Thoracic aorta (tissue), 2 donors: ENCODE measurements around the gene ATP6AP2. TPM values are rescaled to one million over a fixed set of nuclear protein-coding genes. Genes with fewer than 3 reads are reported as not detected.

Experiments used
- ATAC-seq: fragments of 150-250 bp; one replicate; pipeline ENCODE4 v1.8.0; 2017; ENCODE audit warnings: low read depth; ENCODE audit not compliant: insufficient number of reproducible peaks, low FRiP score
- DNase-seq: peaks from one replicate; pipeline ENCODE4 v3.0.0-alpha.2; 2020; ENCODE audit warnings: low spot score
- H3K27ac ChIP-seq, 2 donors: fragments of 200-600 bp; sonication (generic); 1 replicate in 1 of 2; 2 replicates in 1 of 2; pipeline ENCODE4 v1.5.1; 2016; ENCODE audit warnings: mild to moderate bottlenecking in 2 of 2, moderate library complexity in 2 of 2
- H3K27me3 ChIP-seq: fragments of 200-600 bp; sonication (generic); replicated peaks from 2 replicates; pipeline ENCODE4 v1.6.0; 2016; ENCODE audit warnings: mild to moderate bottlenecking; ENCODE audit not compliant: insufficient read depth
- H3K36me3 ChIP-seq: fragments of 200-600 bp; sonication (generic); one replicate; pipeline ENCODE4 v1.5.1; 2016
- H3K4me1 ChIP-seq, 2 donors: fragments of 200-600 bp; sonication (generic); 1 replicate in 1 of 2; 2 replicates in 1 of 2; pipeline versions ENCODE4 v1.5.1 to v1.6.0; 2016; ENCODE audit warnings: low read depth in 2 of 2, mild to moderate bottlenecking in 1 of 2; ENCODE audit not compliant: control insufficient read depth in 1 of 2
- H3K4me3 ChIP-seq: fragments of 200-600 bp; sonication (generic); 2 replicates; pipeline ENCODE4 v1.5.1; 2016; ENCODE audit warnings: mild to moderate bottlenecking
- H3K9me3 ChIP-seq: fragments of 200-600 bp; sonication (generic); 2 replicates; pipeline ENCODE4 v1.5.1; 2016
- CTCF ChIP-seq: fragments of 200-600 bp; sonication (generic); IDR thresholded peaks from one replicate; pipeline ENCODE4 v1.5.1; 2019; ENCODE audit warnings: antibody characterized with exemption
- total RNA-seq, 2 donors: library from RNA; depleted of rRNA; stranded (reverse); fragments of >200 nt; gene quantifications; one replicate each; pipeline versions ENCODE4 v1.1.0 to v1.2.3, GENCODE V29; 2016

The ATP6AP2 gene, protein sequence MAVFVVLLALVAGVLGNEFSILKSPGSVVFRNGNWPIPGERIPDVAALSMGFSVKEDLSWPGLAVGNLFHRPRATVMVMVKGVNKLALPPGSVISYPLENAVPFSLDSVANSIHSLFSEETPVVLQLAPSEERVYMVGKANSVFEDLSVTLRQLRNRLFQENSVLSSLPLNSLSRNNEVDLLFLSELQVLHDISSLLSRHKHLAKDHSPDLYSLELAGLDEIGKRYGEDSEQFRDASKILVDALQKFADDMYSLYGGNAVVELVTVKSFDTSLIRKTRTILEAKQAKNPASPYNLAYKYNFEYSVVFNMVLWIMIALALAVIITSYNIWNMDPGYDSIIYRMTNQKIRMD
- total RNA-seq: 100 to 1,000 TPM; 126 to 176 TPM

DNA sequence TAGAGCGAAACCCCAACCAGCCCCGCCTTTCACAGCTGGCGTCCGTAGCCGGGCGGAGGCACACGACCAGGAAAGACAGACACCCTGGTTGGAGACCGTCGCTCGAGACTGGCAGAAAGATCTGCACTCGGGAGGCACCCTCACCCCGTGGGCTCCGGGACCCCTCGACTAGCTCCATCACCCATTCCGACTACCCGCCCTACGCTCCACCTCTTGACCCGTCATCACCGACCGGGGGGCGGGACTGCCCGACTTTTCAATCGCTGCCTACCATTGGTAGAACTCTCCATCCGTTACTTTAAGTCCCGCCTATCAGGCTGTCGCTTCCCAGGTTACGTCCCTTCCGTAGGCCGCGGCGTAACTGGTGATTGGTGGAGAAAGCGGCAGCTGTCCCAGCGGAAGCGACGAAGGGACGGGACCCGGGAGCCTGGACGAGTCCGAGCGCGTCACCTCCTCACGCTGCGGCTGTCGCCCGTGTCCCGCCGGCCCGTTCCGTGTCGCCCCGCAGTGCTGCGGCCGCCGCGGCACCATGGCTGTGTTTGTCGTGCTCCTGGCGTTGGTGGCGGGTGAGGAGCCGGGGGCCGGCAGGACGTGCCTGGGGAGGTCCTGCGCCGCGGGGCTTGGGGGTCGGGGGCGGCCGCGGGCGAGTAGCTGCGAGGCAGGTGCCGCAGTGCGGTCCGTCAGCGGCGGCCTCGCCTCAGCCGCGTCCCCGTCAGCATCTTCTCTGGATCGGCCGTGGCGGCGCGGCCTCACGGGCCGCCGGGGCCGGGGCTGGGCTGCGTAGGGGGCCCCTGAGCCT is at the start of gene ATP6AP2:
Gene ATP6AP2 (plus strand): TSS at position 434 of the 799 bp plus-strand sequence. CDS start 96 bp downstream, at position 530.
- H3K9me3 ChIP-seq: no peaks in the 10 kb centered on the region
- ATAC-seq (peak; percentile 98), DNase-seq (peak; percentile 82)
- no peaks in the 10 kb centered on the region for H3K36me3 ChIP-seq
- peaks cover 7 to 11% of the 10 kb centered on the region in 2 donors for H3K4me1 ChIP-seq
- TF ChIP-seq CTCF: no peak
- H3K4me3 ChIP-seq: peak within 1 kb of the TSS; percentile 87
- no peaks in the 10 kb centered on the region for H3K27me3 ChIP-seq
- H3K27ac ChIP-seq: peak within 1 kb of the TSS; percentile 87 to 90

DNA sequence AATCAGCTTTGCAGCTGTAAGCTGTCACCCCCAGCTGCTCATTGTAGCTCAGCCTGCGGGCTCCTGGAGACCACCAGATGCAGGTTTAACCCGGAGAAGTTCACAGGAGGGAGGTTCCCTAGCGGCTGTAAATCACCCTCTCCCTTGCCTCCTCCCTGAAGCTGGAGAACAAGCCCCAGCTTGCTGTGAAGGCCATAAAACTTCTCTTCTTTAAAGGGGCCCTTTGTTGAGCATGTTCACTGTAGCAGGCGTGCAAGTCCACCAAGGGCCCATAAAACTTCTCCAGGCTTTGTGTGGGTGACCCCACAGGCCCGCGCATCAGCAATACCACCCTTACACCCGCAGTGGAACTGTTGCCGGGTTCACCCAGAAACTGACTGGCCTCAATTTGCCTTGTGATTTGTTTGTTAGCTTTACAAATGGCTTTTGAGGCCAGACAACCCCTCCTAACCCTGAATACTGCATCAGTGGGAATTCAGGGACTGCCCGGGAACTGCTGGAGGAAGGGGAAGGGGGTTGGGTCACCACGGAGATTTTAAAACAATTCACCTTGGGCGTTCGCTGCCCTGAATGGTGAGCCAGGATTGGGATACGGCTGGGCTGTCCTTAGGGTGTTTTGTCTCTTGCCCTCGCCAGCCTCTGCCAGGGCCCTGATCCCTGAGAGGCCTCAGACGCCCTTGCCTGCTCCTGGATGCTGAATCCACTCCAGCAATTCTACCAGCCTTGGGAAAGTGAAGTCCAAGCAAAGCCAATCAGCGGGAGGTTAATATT is 49.5 kb upstream of the ATP6AP2 start:
- Histone ChIP-seq H3K4me1 (peaks cover 0 to 7% of the 10 kb centered on the region in 2 donors), H3K27me3 (no peaks in the 10 kb centered on the region), H3K27ac (no peak overlapping the region), H3K4me3 (no peak overlapping the region), H3K36me3 (no peaks in the 10 kb centered on the region), H3K9me3 (no peaks in the 10 kb centered on the region)
- TF ChIP-seq CTCF: no peak
- ATAC-seq (no peak), DNase-seq (no peak)

DNA sequence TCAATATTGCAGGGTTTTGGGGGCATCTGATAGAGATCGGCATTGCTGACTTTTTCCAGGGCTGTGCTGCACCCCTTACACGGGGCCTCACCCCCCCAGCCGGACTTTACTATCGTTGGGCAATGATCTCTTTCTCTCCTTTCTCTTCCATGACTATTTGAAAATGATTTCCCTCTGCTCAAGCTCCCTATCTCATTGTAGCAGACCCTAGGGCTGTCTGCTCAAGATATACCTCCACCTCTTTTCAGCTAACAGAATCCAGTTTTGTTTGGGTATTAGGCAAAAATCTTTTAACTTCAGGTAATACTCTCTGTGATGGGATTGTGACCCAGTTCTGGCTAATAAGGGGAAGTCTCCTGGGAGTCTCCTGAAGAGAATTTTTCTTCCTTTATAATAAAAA is 43.5 kb upstream of the ATP6AP2 start:
- no peaks in the 10 kb centered on the region for H3K27me3 ChIP-seq

DNA sequence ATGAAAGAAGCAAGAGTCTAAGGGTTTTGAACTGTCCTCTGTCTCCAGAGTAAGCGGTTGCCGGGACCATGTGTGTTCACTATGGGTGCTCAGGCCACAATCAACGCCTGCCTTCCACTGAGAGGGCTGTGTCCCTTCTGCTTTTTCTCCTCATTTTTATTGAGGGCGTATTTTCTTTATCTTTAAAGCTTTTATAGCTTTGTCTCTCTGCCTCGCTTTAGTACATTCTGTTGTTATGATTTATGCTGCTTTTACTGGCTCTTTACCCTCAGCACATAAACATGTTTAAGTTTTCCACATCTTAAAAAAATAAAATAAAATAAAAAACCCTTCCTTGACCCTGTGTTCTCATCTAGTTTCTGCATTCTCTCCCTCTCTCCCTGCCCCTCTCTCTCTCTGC is 42.4 kb upstream of the ATP6AP2 start:
- H3K27me3 ChIP-seq: no peaks in the 10 kb centered on the region
- no peak overlapping the region for H3K4me3 ChIP-seq
- ATAC-seq: no peak
- no peaks in the 10 kb centered on the region for H3K9me3 ChIP-seq
- no peaks in the 10 kb centered on the region for H3K36me3 ChIP-seq
- H3K4me1 ChIP-seq: no peaks in the 10 kb centered on the region
- TF ChIP-seq CTCF: no peak
- DNase-seq: no peak
- no peak overlapping the region for H3K27ac ChIP-seq

More for the DNA sequence above, 43.5 kb upstream of the ATP6AP2 start:
- H3K4me1 ChIP-seq: no peaks in the 10 kb centered on the region
- H3K4me3 ChIP-seq: no peak overlapping the region
- ATAC-seq (no peak), DNase-seq (no peak)
- no peak for TF ChIP-seq CTCF
- no peaks in the 10 kb centered on the region for H3K36me3 ChIP-seq
- H3K27ac ChIP-seq: no peak overlapping the region
- no peaks in the 10 kb centered on the region for H3K9me3 ChIP-seq
